ENCODE results near the gene KCNJ1.

KCNJ1 gene

DNA sequence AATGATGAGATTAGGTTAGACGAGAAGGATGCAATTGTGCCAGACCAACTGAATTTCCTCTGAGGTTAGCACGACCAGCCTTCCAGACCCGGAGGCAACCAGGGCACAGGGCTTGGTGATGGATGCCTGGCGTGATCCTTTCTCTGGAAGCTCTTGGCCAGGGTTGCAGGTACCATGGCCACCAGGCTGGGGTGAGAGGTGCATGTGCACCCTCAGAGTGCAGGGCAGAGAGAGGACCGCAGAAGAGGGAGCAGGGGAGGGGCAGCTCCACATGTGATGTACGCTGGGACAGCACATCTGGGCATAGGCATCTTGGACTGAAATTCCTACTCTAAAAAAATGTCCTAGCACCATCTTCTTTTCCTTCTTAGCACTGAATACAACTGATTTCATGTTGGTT is 10.9 kb downstream of the KCNJ1 start:
- no peaks in the 10 kb centered on the region for H3K79me2 ChIP-seq (ENCODE audit: control insufficient read depth, insufficient read depth, low read length)
- H3K4me2 ChIP-seq (ENCODE audit: low read length), result no peak overlapping the region
- H2AK5ac ChIP-seq (ENCODE audit: low read length), result no peak overlapping the region
- no CpG with 5 or more reads among the region's 6 CpGs for WGBS (ENCODE audit: extremely low coverage, insufficient coverage, low lambda C conversion rate)
- H3K36me3 ChIP-seq (ENCODE audit: control insufficient read depth, insufficient read depth, low read length), result no peaks in the 10 kb centered on the region
- no peak overlapping the region for H3K23ac ChIP-seq (ENCODE audit: low read length)
- no peaks in the 10 kb centered on the region for H3K27me3 ChIP-seq (ENCODE audit: insufficient read depth, low read length, poor library complexity)
- no peak overlapping the region for H3K4ac ChIP-seq (ENCODE audit: low read depth, low read length)
- H2BK5ac ChIP-seq (ENCODE audit: low read length), result no peak overlapping the region
- H4K5ac ChIP-seq (ENCODE audit: low read length), result no peak overlapping the region
- H3K18ac ChIP-seq (ENCODE audit: low read length), result no peak overlapping the region
- no peaks in the 10 kb centered on the region for H3K4me1 ChIP-seq (ENCODE audit: control insufficient read depth, low read depth, low read length)
- H2BK15ac ChIP-seq (replicated peaks; ENCODE audit: low read depth), result no peak overlapping the region
- no peak overlapping the region for H4K8ac ChIP-seq (ENCODE audit: low read depth, low read length)
- H3K79me1 ChIP-seq (ENCODE audit: low read length), result no peaks in the 10 kb centered on the region
- no peak overlapping the region for H3K9ac ChIP-seq (ENCODE audit: low read length)
- H3K4me3 ChIP-seq (ENCODE audit: low read length), result no peak overlapping the region
- H2BK120ac ChIP-seq (ENCODE audit: low read depth, low read length), result no peak overlapping the region
- H3K56ac ChIP-seq (ENCODE audit: low read length), result no peak overlapping the region
- no peak for DNase-seq
- H3K27ac ChIP-seq (ENCODE audit: low read depth, low read length), result no peak overlapping the region

GRCh38 chr11:128854841-128855240 is 12.3 kb downstream of the KCNJ1 start:
- Histone ChIP-seq H2BK15ac (replicated peaks; ENCODE audit: low read depth) (no peak overlapping the region), H3K79me1 (ENCODE audit: low read length) (no peaks in the 10 kb centered on the region), H3K4me3 (ENCODE audit: low read length) (no peak overlapping the region), H3K56ac (ENCODE audit: low read length) (no peak overlapping the region), H4K5ac (ENCODE audit: low read length) (no peak overlapping the region), H4K8ac (ENCODE audit: low read depth, low read length) (no peak overlapping the region), H3K36me3 (ENCODE audit: control insufficient read depth, insufficient read depth, low read length) (no peaks in the 10 kb centered on the region), H3K9ac (ENCODE audit: low read length) (no peak overlapping the region), H2BK5ac (ENCODE audit: low read length) (no peak overlapping the region), H2BK120ac (ENCODE audit: low read depth, low read length) (no peak overlapping the region), H2AK5ac (ENCODE audit: low read length) (no peak overlapping the region), H3K27ac (ENCODE audit: low read depth, low read length) (no peak overlapping the region), H3K18ac (ENCODE audit: low read length) (no peak overlapping the region), H3K27me3 (ENCODE audit: insufficient read depth, low read length, poor library complexity) (no peaks in the 10 kb centered on the region), H3K4me2 (ENCODE audit: low read length) (no peak overlapping the region), H3K4me1 (ENCODE audit: control insufficient read depth, low read depth, low read length) (no peaks in the 10 kb centered on the region), H3K4ac (ENCODE audit: low read depth, low read length) (no peak overlapping the region), H3K79me2 (ENCODE audit: control insufficient read depth, insufficient read depth, low read length) (no peaks in the 10 kb centered on the region), H3K23ac (ENCODE audit: low read length) (no peak overlapping the region)
- WGBS (ENCODE audit: extremely low coverage, insufficient coverage, low lambda C conversion rate), result no CpG with 5 or more reads among the region's 7 CpGs
- no peak for DNase-seq

- Histone ChIP-seq H3K56ac (ENCODE audit: low read length) (no peak overlapping the region), H3K79me2 (ENCODE audit: control insufficient read depth, insufficient read depth, low read length) (no peaks in the 10 kb centered on the region), H3K4me3 (ENCODE audit: low read length) (no peak overlapping the region), H3K4ac (ENCODE audit: low read depth, low read length) (no peak overlapping the region), H2AK5ac (ENCODE audit: low read length) (no peak overlapping the region), H2BK15ac (replicated peaks; ENCODE audit: low read depth) (no peak overlapping the region), H3K4me1 (ENCODE audit: control insufficient read depth, low read depth, low read length) (no peaks in the 10 kb centered on the region), H3K4me2 (ENCODE audit: low read length) (no peak overlapping the region), H3K9ac (ENCODE audit: low read length) (no peak overlapping the region), H3K23ac (ENCODE audit: low read length) (no peak overlapping the region), H2BK5ac (ENCODE audit: low read length) (no peak overlapping the region), H4K5ac (ENCODE audit: low read length) (no peak overlapping the region), H3K18ac (ENCODE audit: low read length) (no peak overlapping the region), H3K36me3 (ENCODE audit: control insufficient read depth, insufficient read depth, low read length) (no peaks in the 10 kb centered on the region), H2BK120ac (ENCODE audit: low read depth, low read length) (no peak overlapping the region), H4K8ac (ENCODE audit: low read depth, low read length) (no peak overlapping the region), H3K27ac (ENCODE audit: low read depth, low read length) (no peak overlapping the region), H3K27me3 (ENCODE audit: insufficient read depth, low read length, poor library complexity) (no peaks in the 10 kb centered on the region), H3K79me1 (ENCODE audit: low read length) (no peaks in the 10 kb centered on the region)
- WGBS (ENCODE audit: extremely low coverage, insufficient coverage, low lambda C conversion rate), result no CpG with 5 or more reads among the region's 6 CpGs
- DNase-seq, result no peak
These were observed 13.5 kb downstream of the KCNJ1 start for GRCh38 chr11:128853559-128853958.

- Histone ChIP-seq H2BK120ac (ENCODE audit: low read depth, low read length) (no peak overlapping the region), H3K36me3 (ENCODE audit: control insufficient read depth, insufficient read depth, low read length) (no peaks in the 10 kb centered on the region), H3K56ac (ENCODE audit: low read length) (no peak overlapping the region), H3K4me2 (ENCODE audit: low read length) (no peak overlapping the region), H2BK5ac (ENCODE audit: low read length) (no peak overlapping the region), H2AK5ac (ENCODE audit: low read length) (no peak overlapping the region), H3K4me1 (ENCODE audit: control insufficient read depth, low read depth, low read length) (no peaks in the 10 kb centered on the region), H3K79me2 (ENCODE audit: control insufficient read depth, insufficient read depth, low read length) (no peaks in the 10 kb centered on the region), H3K27ac (ENCODE audit: low read depth, low read length) (no peak overlapping the region), H3K27me3 (ENCODE audit: insufficient read depth, low read length, poor library complexity) (no peaks in the 10 kb centered on the region), H3K4me3 (ENCODE audit: low read length) (no peak overlapping the region), H3K4ac (ENCODE audit: low read depth, low read length) (no peak overlapping the region), H4K5ac (ENCODE audit: low read length) (no peak overlapping the region), H3K23ac (ENCODE audit: low read length) (no peak overlapping the region), H3K18ac (ENCODE audit: low read length) (no peak overlapping the region), H3K79me1 (ENCODE audit: low read length) (no peaks in the 10 kb centered on the region), H2BK15ac (replicated peaks; ENCODE audit: low read depth) (no peak overlapping the region), H4K8ac (ENCODE audit: low read depth, low read length) (no peak overlapping the region), H3K9ac (ENCODE audit: low read length) (no peak overlapping the region)
- no CpG with 5 or more reads among the region's 13 CpGs for WGBS (ENCODE audit: extremely low coverage, insufficient coverage, low lambda C conversion rate)
- peak; percentile 22 for DNase-seq
These were observed 14.6 kb downstream of the KCNJ1 start for GRCh38 chr11:128852327-128853023.

DNA sequence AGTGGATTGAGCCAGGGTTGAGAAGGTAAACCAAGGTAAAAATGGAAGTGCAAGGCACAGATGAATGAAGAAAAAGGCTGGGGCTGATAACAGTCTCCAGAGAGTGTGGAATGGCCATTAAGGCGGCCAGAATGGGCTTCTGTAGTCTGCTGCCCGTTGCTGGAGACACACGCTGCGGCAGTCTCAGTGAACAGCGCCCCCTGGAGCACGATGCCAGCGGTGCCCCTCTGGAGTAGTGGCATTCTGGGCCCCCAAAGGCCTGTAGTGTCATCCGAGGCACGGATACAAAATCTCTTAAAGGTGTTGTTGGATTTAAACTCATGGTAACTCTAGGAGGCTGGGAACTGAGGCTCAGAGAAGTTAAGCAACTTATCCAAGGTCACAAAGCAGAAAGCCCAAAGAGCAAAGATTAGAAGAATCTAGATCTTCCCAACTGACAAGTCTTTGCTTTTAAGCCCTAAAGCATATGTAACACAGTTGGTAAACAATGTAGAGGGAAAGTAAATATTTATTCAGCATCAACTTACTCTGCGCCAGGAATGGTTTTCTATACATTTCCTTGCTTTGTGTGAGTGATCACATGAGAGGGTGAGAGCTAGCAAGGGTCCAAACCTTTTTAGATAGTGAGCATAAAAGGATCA is 18.2 kb downstream of the KCNJ1 start:
- Histone ChIP-seq H4K5ac (ENCODE audit: low read length) (no peak overlapping the region), H3K27ac (ENCODE audit: low read depth, low read length) (no peak overlapping the region), H2BK120ac (ENCODE audit: low read depth, low read length) (no peak overlapping the region), H2BK5ac (ENCODE audit: low read length) (no peak overlapping the region), H3K9ac (ENCODE audit: low read length) (no peak overlapping the region), H2AK5ac (ENCODE audit: low read length) (no peak overlapping the region), H3K23ac (ENCODE audit: low read length) (no peak overlapping the region), H4K8ac (ENCODE audit: low read depth, low read length) (no peak overlapping the region), H3K79me1 (ENCODE audit: low read length) (no peaks in the 10 kb centered on the region), H3K4me2 (ENCODE audit: low read length) (no peak overlapping the region), H2BK15ac (replicated peaks; ENCODE audit: low read depth) (no peak overlapping the region), H3K4ac (ENCODE audit: low read depth, low read length) (no peak overlapping the region), H3K56ac (ENCODE audit: low read length) (no peak overlapping the region), H3K4me3 (ENCODE audit: low read length) (no peak overlapping the region), H3K27me3 (ENCODE audit: insufficient read depth, low read length, poor library complexity) (no peaks in the 10 kb centered on the region), H3K18ac (ENCODE audit: low read length) (no peak overlapping the region), H3K4me1 (ENCODE audit: control insufficient read depth, low read depth, low read length) (no peaks in the 10 kb centered on the region), H3K36me3 (ENCODE audit: control insufficient read depth, insufficient read depth, low read length) (no peaks in the 10 kb centered on the region), H3K79me2 (ENCODE audit: control insufficient read depth, insufficient read depth, low read length) (no peaks in the 10 kb centered on the region)
- peak; percentile 86 for DNase-seq
- WGBS (ENCODE audit: extremely low coverage, insufficient coverage, low lambda C conversion rate), result no CpG with 5 or more reads among the region's 10 CpGs

DNA sequence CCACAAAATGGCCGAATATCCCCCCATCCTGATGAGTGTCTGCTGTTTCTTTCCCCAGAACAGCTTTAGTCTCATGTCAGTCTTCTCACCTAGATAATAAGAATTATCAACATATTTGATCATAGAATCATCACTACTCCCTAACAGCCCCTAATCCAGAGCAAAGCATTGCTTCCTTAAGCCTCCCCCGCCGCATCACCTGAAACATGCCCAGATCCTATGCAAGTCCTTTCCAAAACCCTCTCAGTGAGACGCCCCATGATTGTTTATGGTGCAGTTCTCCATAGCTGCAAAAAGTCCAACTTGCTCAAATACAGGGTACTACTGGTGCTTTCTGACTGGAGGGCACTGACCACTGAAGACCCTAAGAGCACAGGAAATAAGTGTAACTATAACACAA is 20.1 kb downstream of the KCNJ1 start:
- Histone ChIP-seq H3K36me3 (ENCODE audit: control insufficient read depth, insufficient read depth, low read length) (no peaks in the 10 kb centered on the region), H3K56ac (ENCODE audit: low read length) (no peak overlapping the region), H3K79me1 (ENCODE audit: low read length) (no peaks in the 10 kb centered on the region), H2AK5ac (ENCODE audit: low read length) (no peak overlapping the region), H3K18ac (ENCODE audit: low read length) (no peak overlapping the region), H3K27ac (ENCODE audit: low read depth, low read length) (no peak overlapping the region), H4K5ac (ENCODE audit: low read length) (no peak overlapping the region), H2BK5ac (ENCODE audit: low read length) (no peak overlapping the region), H3K23ac (ENCODE audit: low read length) (no peak overlapping the region), H3K4me1 (ENCODE audit: control insufficient read depth, low read depth, low read length) (no peaks in the 10 kb centered on the region), H2BK120ac (ENCODE audit: low read depth, low read length) (no peak overlapping the region), H3K9ac (ENCODE audit: low read length) (no peak overlapping the region), H3K4me3 (ENCODE audit: low read length) (no peak overlapping the region), H4K8ac (ENCODE audit: low read depth, low read length) (no peak overlapping the region), H3K79me2 (ENCODE audit: control insufficient read depth, insufficient read depth, low read length) (no peaks in the 10 kb centered on the region), H3K27me3 (ENCODE audit: insufficient read depth, low read length, poor library complexity) (no peaks in the 10 kb centered on the region), H2BK15ac (replicated peaks; ENCODE audit: low read depth) (no peak overlapping the region), H3K4ac (ENCODE audit: low read depth, low read length) (no peak overlapping the region), H3K4me2 (ENCODE audit: low read length) (no peak overlapping the region)
- no peak for DNase-seq
- no CpG with 5 or more reads among the region's 4 CpGs for WGBS (ENCODE audit: extremely low coverage, insufficient coverage, low lambda C conversion rate)

Measured in mesendoderm (in vitro differentiated cells).